ENCODE results near the gene CADM2.
"Not testable (repeated sequence)": the region's sequence is repeated elsewhere in the genome, so short reads cannot be mapped to it uniquely, and the experiment has no call there.

The CADM2 gene

GRCh38 chr3:85708325-85708724 lies 749.5 kb downstream of the CADM2 start:
- DNase-seq = not testable (repeated sequence)

GRCh38 chr3:85709346-85709892 lies 750.6 kb downstream of the CADM2 start:
- DNase-seq = no peak

- no peak for DNase-seq
Observed at GRCh38 chr3:85710490-85710889, 751.7 kb downstream of the CADM2 start.

GRCh38 chr3:85721409-85722145 lies 762.8 kb downstream of the CADM2 start:
- DNase-seq = no peak

- DNase-seq = no peak
Observed at GRCh38 chr3:85725809-85726208, 767.0 kb downstream of the CADM2 start.

GRCh38 chr3:85726241-85726640 lies 767.5 kb downstream of the CADM2 start:
- DNase-seq = no peak

- no peak for DNase-seq
Observed at GRCh38 chr3:85737846-85738245, 779.1 kb downstream of the CADM2 start.

GRCh38 chr3:85740561-85740960 lies 781.8 kb downstream of the CADM2 start:
- DNase-seq = no peak

- DNase-seq = no peak
Observed at GRCh38 chr3:85758442-85758841, 799.7 kb downstream of the CADM2 start.

- no peak for DNase-seq
Observed at GRCh38 chr3:85760342-85760741, 801.6 kb downstream of the CADM2 start.

- no peak for DNase-seq
Observed at GRCh38 chr3:85780806-85781205, 822.0 kb downstream of the CADM2 start.

GRCh38 chr3:85781806-85782205 lies 823.0 kb downstream of the CADM2 start:
- no peak for DNase-seq

GRCh38 chr3:85783291-85783690 lies 824.5 kb downstream of the CADM2 start:
- DNase-seq = no peak

GRCh38 chr3:85785766-85786165 lies 827.0 kb downstream of the CADM2 start:
- no peak for DNase-seq

- DNase-seq = no peak
Observed at GRCh38 chr3:85790445-85791030, 831.7 kb downstream of the CADM2 start.

- no peak for DNase-seq
Observed at GRCh38 chr3:85796140-85796539, 837.4 kb downstream of the CADM2 start.

GRCh38 chr3:85800676-85801075 lies 841.9 kb downstream of the CADM2 start:
- no peak for DNase-seq

- DNase-seq = no peak
Observed at GRCh38 chr3:85801955-85802354, 843.2 kb downstream of the CADM2 start.

GRCh38 chr3:85808755-85809154 lies 850.0 kb downstream of the CADM2 start:
- no peak for DNase-seq

- DNase-seq = no peak
Observed at GRCh38 chr3:85821130-85821756, 862.5 kb downstream of the CADM2 start.

- no peak for DNase-seq
Observed at GRCh38 chr3:85835857-85836440, 877.2 kb downstream of the CADM2 start.

- DNase-seq = no peak
Observed at GRCh38 chr3:85837402-85837801, 878.6 kb downstream of the CADM2 start.

GRCh38 chr3:85838921-85839320 lies 880.1 kb downstream of the CADM2 start:
- no peak for DNase-seq

- no peak for DNase-seq
Observed at GRCh38 chr3:85842081-85842480, 883.3 kb downstream of the CADM2 start.

Data from SIG-M5 (cell line).